Activated naive CD4-positive, alpha-beta T cell treated with anti-CD3 and anti-CD28 coated beads for 36 hours (primary cell): ENCODE measurements around the gene ANO9. TPM values are rescaled to one million over a fixed set of nuclear protein-coding genes. Genes with fewer than 3 reads are reported as not detected.

ENCODE experiments used
- CTCF ChIA-PET: fragments of 350-600 bp; sonication (Branson Sonifier 250); formaldehyde crosslinking; loops from one replicate; lab custom pipeline; 2021; ENCODE audit warnings: antibody characterized with exemption; lab: Charles Lee
- DNase-seq: peaks from one replicate; pipeline ENCODE4 v3.0.0-alpha.2; 2020
- H3K27ac Mint-ChIP-seq: one replicate; pipeline ENCODE4 v1.8.0; 2021; ENCODE audit warnings: mild to moderate bottlenecking, mixed read lengths
- H3K27me3 Mint-ChIP-seq: one replicate; pipeline ENCODE4 v1.8.0; 2021; ENCODE audit warnings: low read depth, mixed read lengths
- H3K36me3 Mint-ChIP-seq: one replicate; pipeline ENCODE4 v1.8.0; 2021; ENCODE audit warnings: low read depth, mixed read lengths
- H3K4me1 Mint-ChIP-seq: one replicate; pipeline ENCODE4 v1.8.0; 2021; ENCODE audit warnings: low read depth, mixed read lengths
- H3K4me3 Mint-ChIP-seq: one replicate; pipeline ENCODE4 v1.8.0; 2021; ENCODE audit warnings: mild to moderate bottlenecking, moderate library complexity, mixed read lengths
- H3K9me3 Mint-ChIP-seq: one replicate; pipeline ENCODE4 v1.8.0; 2021; ENCODE audit warnings: mixed read lengths
- intact Hi-C: fragments of 100-400 bp; cut with micrococcal nuclease; formaldehyde crosslinking; loops from one replicate; pipeline ENCODE4 v1.15.1; 2023
- total RNA-seq, 2 experiments: library from RNA; stranded (reverse); gene quantifications; one replicate each; pipeline ENCODE4 v1.2.3, GENCODE V29; 2021

Gene ANO9
- total RNA-seq, 2 experiments from 2014 or later = 28.9 to 31.0 TPM

DNA sequence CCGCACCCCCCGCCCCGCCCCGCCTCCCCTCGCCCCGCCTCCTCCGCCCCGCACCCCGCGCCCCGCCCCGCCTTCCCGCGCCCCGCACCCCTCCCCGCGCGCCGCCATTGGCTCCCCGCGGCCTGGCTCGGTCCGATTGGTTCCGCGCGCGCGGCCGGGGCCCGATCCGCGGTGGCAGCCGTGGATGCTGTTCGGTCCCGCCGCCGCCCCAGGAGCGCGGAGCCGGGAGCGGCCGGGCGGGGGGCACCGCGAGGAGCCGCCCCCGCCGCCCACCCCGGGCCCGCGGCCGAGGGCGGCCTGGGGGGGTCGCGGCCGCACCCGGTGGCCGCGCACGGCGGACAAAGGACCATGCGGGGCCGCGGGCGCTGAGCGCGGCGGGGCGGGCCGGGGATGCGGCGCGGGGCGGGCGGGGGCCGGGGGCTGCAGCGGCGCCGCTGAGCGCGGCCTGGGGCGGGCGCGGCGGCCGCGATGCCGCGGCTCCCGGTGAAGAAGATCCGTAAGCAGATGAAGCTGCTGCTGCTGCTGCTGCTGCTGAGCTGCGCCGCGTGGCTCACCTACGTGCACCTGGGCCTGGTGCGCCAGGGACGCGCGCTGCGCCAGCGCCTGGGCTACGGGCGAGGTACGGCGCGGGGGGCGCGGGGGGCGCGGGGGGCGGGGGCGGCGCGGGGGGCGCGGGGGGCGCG, 72.3 kb downstream of the ANO9 start, which contains the start of gene B4GALNT4:
Gene B4GALNT4, plus strand, starts transcription at position 164 of the 683 bp plus-strand sequence. Its CDS starts 305 bp downstream, at position 469.
- intact Hi-C loops = no loop called here
- no peaks in the 10 kb centered on the region for H3K36me3 Mint-ChIP-seq
- peaks cover 25% of the 10 kb centered on the region for H3K27me3 Mint-ChIP-seq
- CTCF ChIA-PET = no interaction called here
- DNase-seq = no peak
- no peak within 1 kb of the TSS for H3K27ac Mint-ChIP-seq
- peaks cover 13% of the 10 kb centered on the region for H3K4me1 Mint-ChIP-seq
- H3K4me3 Mint-ChIP-seq = peak within 1 kb of the TSS; percentile 70
- H3K9me3 Mint-ChIP-seq = no peaks in the 10 kb centered on the region

DNA sequence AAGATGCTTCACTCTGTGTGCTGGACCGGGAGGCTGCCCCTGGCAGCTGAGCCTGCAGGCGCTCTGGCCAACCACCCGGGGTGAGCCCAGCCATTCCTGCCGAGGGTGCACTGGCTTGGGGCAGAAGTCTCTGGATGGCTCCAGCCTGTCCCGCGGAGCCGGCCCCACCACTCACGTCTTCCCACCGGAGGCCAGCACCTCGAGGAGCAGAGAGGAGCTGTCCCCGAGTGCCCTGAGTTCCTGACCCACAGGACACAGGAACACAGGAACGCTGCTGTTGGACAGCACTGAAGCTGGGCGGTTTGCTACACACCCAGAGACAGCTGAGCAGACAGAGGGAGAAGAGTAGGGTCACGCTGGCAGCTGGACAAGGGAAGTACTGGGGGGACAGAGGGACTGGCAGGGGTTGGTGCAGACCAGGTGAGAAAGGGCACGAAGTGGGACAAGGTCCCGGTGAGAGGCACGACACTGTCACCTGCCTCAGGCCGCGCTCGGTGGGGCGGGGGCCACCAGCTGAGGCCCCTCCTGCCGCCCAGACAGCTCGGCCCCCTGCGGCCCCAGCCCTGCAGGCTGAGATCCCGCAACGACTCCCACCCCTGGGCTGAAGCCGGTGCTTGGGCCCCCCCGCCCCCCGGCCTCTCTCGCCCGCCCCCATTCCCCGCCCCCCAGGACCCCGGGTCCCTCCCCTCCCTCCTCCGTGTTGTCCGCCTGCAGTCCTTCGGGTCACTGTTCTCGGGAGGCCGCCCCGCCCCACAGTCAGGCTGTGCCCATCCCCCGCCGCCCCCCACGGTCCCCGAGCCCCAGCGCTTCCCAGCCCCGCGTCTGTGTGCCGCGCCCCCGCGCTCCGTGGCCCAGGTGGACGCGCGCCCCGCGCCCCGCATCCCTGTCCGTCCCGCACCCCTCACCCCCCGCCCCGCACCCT, 73.1 kb downstream of the ANO9 start:
- no peaks in the 10 kb centered on the region for H3K9me3 Mint-ChIP-seq
- no peak for DNase-seq
- CTCF ChIA-PET = interaction anchor here (11.1 kb wide), 1 partner anchor 64 kb away, joined by 81 read pairs; the partner anchor contains the start of gene IFITM2
- intact Hi-C loops = no loop called here
- H3K4me3 Mint-ChIP-seq = peak overlapping the region; percentile 70
- no peaks in the 10 kb centered on the region for H3K36me3 Mint-ChIP-seq
- H3K27ac Mint-ChIP-seq = no peak overlapping the region
- H3K27me3 Mint-ChIP-seq = peaks cover 25% of the 10 kb centered on the region
- peaks cover 13% of the 10 kb centered on the region for H3K4me1 Mint-ChIP-seq

DNA sequence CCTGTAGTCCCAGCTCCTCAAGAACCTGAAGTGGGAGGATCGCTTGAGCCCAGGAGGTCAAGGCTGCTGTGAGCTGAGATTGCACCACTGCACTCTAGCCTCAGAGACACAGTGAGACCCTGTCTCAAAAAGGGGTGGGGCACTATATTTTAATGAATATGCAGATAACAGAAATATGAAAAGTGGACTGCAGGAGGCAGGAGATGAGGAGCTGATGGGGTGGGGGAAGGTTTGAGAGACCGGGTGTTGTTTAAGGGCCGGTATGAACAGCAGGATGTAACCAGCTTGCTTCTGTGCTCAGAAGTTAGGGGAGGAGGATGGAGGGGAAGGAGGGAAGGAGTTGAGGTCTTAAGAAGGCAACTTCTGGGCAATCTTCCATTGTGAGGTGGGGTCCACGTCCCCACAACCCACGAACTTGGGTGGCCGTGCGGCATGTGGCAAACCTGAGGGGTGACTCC, 73.8 kb downstream of the ANO9 start:
- intact Hi-C loops = no loop called here
- H3K36me3 Mint-ChIP-seq = no peaks in the 10 kb centered on the region
- peaks cover 13% of the 10 kb centered on the region for H3K4me1 Mint-ChIP-seq
- CTCF ChIA-PET = interaction anchor here (0.6 to 11.1 kb wide), 2 partner anchors 63 to 393 kb away, joined by 4 to 81 read pairs; partner anchors contain the start of gene IFITM2
- H3K9me3 Mint-ChIP-seq = no peaks in the 10 kb centered on the region
- H3K4me3 Mint-ChIP-seq = peak overlapping the region; percentile 70
- no peak overlapping the region for H3K27ac Mint-ChIP-seq
- no peak for DNase-seq
- peaks cover 25% of the 10 kb centered on the region for H3K27me3 Mint-ChIP-seq

Other genes with a start within 250 kb of the ANO9 start
- not detected for gene SCGB1C1, start 248.9 kb downstream of the ANO9 start, total RNA-seq
- 10 to 100 TPM; 50.4 to 51.6 TPM for gene BET1L, start 234.6 kb downstream of the ANO9 start, total RNA-seq
- gene RIC8A, start 234.3 kb downstream of the ANO9 start, total RNA-seq = 10 to 100 TPM; 74.9 to 85.0 TPM
- 10 to 100 TPM; 16.1 to 20.1 TPM for gene SIRT3, start 205.7 kb downstream of the ANO9 start, total RNA-seq
- gene PSMD13, start 205.0 kb downstream of the ANO9 start, total RNA-seq = 100 to 1,000 TPM; 206 to 210 TPM
- gene NLRP6, start 163.6 kb downstream of the ANO9 start, total RNA-seq = 1 to 10 TPM; 1.2 to 1.5 TPM
- gene PGGHG, start 152.9 kb downstream of the ANO9 start, total RNA-seq = 100 to 1,000 TPM in 1 of 2 experiments, 10 to 100 TPM in 1; 99.6 to 101 TPM
- not detected for gene IFITM5, start 142.5 kb downstream of the ANO9 start, total RNA-seq
- gene IFITM2, start 134.2 kb downstream of the ANO9 start, total RNA-seq = 100 to 1,000 TPM; 760 to 802 TPM
- gene IFITM1, start 128.0 kb downstream of the ANO9 start, total RNA-seq = 100 to 1,000 TPM; 359 to 378 TPM
- 10 to 100 TPM; 54.5 to 56.6 TPM for gene IFITM3, start 121.2 kb downstream of the ANO9 start, total RNA-seq
- 1 to 10 TPM; 4.1 to 5.2 TPM for gene B4GALNT4, start 72.5 kb downstream of the ANO9 start, total RNA-seq
- gene PKP3, start 47.8 kb downstream of the ANO9 start, total RNA-seq = not detected
- 10 to 100 TPM; 38.0 to 38.8 TPM for gene SIGIRR, start 27.0 kb downstream of the ANO9 start, total RNA-seq
- gene PTDSS2, start 8.3 kb upstream of the ANO9 start, total RNA-seq = 10 to 100 TPM; 12.1 to 15.0 TPM
- gene RNH1, start 65.2 kb upstream of the ANO9 start, total RNA-seq = 100 to 1,000 TPM; 101 to 102 TPM
- 10 to 100 TPM; 22.0 to 25.8 TPM for gene HRAS, start 93.6 kb upstream of the ANO9 start, total RNA-seq
- gene LRRC56, start 95.5 kb upstream of the ANO9 start, total RNA-seq = 1 to 10 TPM; 1.0 to 1.3 TPM
- gene LMNTD2, start 118.7 kb upstream of the ANO9 start, total RNA-seq = 1 to 10 TPM; 4.5 to 5.2 TPM
- 1 to 10 TPM; 8.3 to 9.9 TPM for gene RASSF7, start 119.0 kb upstream of the ANO9 start, total RNA-seq
- gene PHRF1, start 134.5 kb upstream of the ANO9 start, total RNA-seq = 10 to 100 TPM; 25.6 to 26.1 TPM
- 10 to 100 TPM; 83.2 to 92.7 TPM for gene IRF7, start 173.9 kb upstream of the ANO9 start, total RNA-seq
- not detected for gene CDHR5, start 182.9 kb upstream of the ANO9 start, total RNA-seq
- gene SCT, start 185.2 kb upstream of the ANO9 start, total RNA-seq = not detected
- 1 to 10 TPM; 1.0 to 1.2 TPM for gene DRD4, start 195.3 kb upstream of the ANO9 start, total RNA-seq